ENCODE measurements around the gene SULT1C2.
"Not testable (repeated sequence)": the region's sequence is repeated elsewhere in the genome, so short reads cannot be mapped to it uniquely, and the experiment has no call there.

The SULT1C2 gene

GRCh38 chr2:108278631-108279030, 10.1 kb upstream of the SULT1C2 start:
- H3K36me3 ChIP-seq (ENCODE audit: insufficient read depth, low read length), result no peaks in the 10 kb centered on the region
- no peaks in the 10 kb centered on the region for H3K4me1 ChIP-seq (ENCODE audit: insufficient read depth, low read length, poor library complexity, severe bottlenecking)
- no peak overlapping the region for H2AFZ ChIP-seq (ENCODE audit: low read length)
- no peaks in the 10 kb centered on the region for H3K9me3 ChIP-seq (ENCODE audit: insufficient read depth, low read depth, low read length)
- no peaks in the 10 kb centered on the region for H3K27me3 ChIP-seq (ENCODE audit: insufficient read depth, low read length, poor library complexity, severe bottlenecking)
- H3K4me2 ChIP-seq (ENCODE audit: low read depth, low read length, poor library complexity, severe bottlenecking), result no peak overlapping the region
- no peaks in the 10 kb centered on the region for H3F3A ChIP-seq (ENCODE audit: low read depth)
- no peaks in the 10 kb centered on the region for H3K9me2 ChIP-seq (replicated peaks; ENCODE audit: low read depth, low read length)
- no peaks in the 10 kb centered on the region for H4K20me1 ChIP-seq (ENCODE audit: insufficient read depth, low read length, poor library complexity, severe bottlenecking)
- no peaks in the 10 kb centered on the region for H3K79me2 ChIP-seq (ENCODE audit: insufficient read depth, low read length)
- no peak overlapping the region for H3K4me3 ChIP-seq (ENCODE audit: low read length, poor library complexity, severe bottlenecking)
- no peak overlapping the region for H3K9ac ChIP-seq (ENCODE audit: low read depth, low read length, poor library complexity, severe bottlenecking)
- TF ChIP-seq CTCF (conservative IDR thresholded peaks at IDR 0.05; ENCODE audit: low read length), result no peak
- no peak for TF ChIP-seq EZH2phosphoT487 (IDR thresholded peaks at IDR 0.05; ENCODE audit: borderline replicate concordance)

GRCh38 chr2:108279468-108279867, 9.2 kb upstream of the SULT1C2 start:
- no peaks in the 10 kb centered on the region for H4K20me1 ChIP-seq (ENCODE audit: insufficient read depth, low read length, poor library complexity, severe bottlenecking)
- no peaks in the 10 kb centered on the region for H3K4me1 ChIP-seq (ENCODE audit: insufficient read depth, low read length, poor library complexity, severe bottlenecking)
- no peak overlapping the region for H3K4me2 ChIP-seq (ENCODE audit: low read depth, low read length, poor library complexity, severe bottlenecking)
- H3K9me2 ChIP-seq (replicated peaks; ENCODE audit: low read depth, low read length), result no peaks in the 10 kb centered on the region
- H3F3A ChIP-seq (ENCODE audit: low read depth), result no peaks in the 10 kb centered on the region
- H3K36me3 ChIP-seq (ENCODE audit: insufficient read depth, low read length), result no peaks in the 10 kb centered on the region
- TF ChIP-seq CTCF (conservative IDR thresholded peaks at IDR 0.05; ENCODE audit: low read length) (no peak), EZH2phosphoT487 (IDR thresholded peaks at IDR 0.05; ENCODE audit: borderline replicate concordance) (no peak)
- no peak overlapping the region for H3K4me3 ChIP-seq (ENCODE audit: low read length, poor library complexity, severe bottlenecking)
- no peaks in the 10 kb centered on the region for H3K9me3 ChIP-seq (ENCODE audit: insufficient read depth, low read depth, low read length)
- H2AFZ ChIP-seq (ENCODE audit: low read length), result no peak overlapping the region
- no peaks in the 10 kb centered on the region for H3K27me3 ChIP-seq (ENCODE audit: insufficient read depth, low read length, poor library complexity, severe bottlenecking)
- no peaks in the 10 kb centered on the region for H3K79me2 ChIP-seq (ENCODE audit: insufficient read depth, low read length)
- H3K9ac ChIP-seq (ENCODE audit: low read depth, low read length, poor library complexity, severe bottlenecking), result no peak overlapping the region

- Histone ChIP-seq H3F3A (ENCODE audit: low read depth) (no peaks in the 10 kb centered on the region), H3K79me2 (ENCODE audit: insufficient read depth, low read length) (no peaks in the 10 kb centered on the region), H3K36me3 (ENCODE audit: insufficient read depth, low read length) (no peaks in the 10 kb centered on the region), H3K4me1 (ENCODE audit: insufficient read depth, low read length, poor library complexity, severe bottlenecking) (no peaks in the 10 kb centered on the region), H4K20me1 (ENCODE audit: insufficient read depth, low read length, poor library complexity, severe bottlenecking) (no peaks in the 10 kb centered on the region), H3K9me2 (replicated peaks; ENCODE audit: low read depth, low read length) (no peaks in the 10 kb centered on the region), H3K4me3 (ENCODE audit: low read length, poor library complexity, severe bottlenecking) (no peak overlapping the region), H3K4me2 (ENCODE audit: low read depth, low read length, poor library complexity, severe bottlenecking) (no peak overlapping the region), H3K27me3 (ENCODE audit: insufficient read depth, low read length, poor library complexity, severe bottlenecking) (no peaks in the 10 kb centered on the region), H3K9ac (ENCODE audit: low read depth, low read length, poor library complexity, severe bottlenecking) (no peak overlapping the region), H2AFZ (ENCODE audit: low read length) (no peak overlapping the region), H3K9me3 (ENCODE audit: insufficient read depth, low read depth, low read length) (no peaks in the 10 kb centered on the region)
- TF ChIP-seq EZH2phosphoT487 (IDR thresholded peaks at IDR 0.05; ENCODE audit: borderline replicate concordance), result no peak
These were observed 8.2 kb upstream of the SULT1C2 start for GRCh38 chr2:108280466-108280865.

- not testable (repeated sequence) for H2AFZ ChIP-seq (ENCODE audit: low read length); H3K9ac ChIP-seq (ENCODE audit: low read depth, low read length, poor library complexity, severe bottlenecking); H3K9me2 ChIP-seq (replicated peaks; ENCODE audit: low read depth, low read length); H3K9me3 ChIP-seq (ENCODE audit: insufficient read depth, low read depth, low read length); H4K20me1 ChIP-seq (ENCODE audit: insufficient read depth, low read length, poor library complexity, severe bottlenecking); H3F3A ChIP-seq (ENCODE audit: low read depth); H3K4me2 ChIP-seq (ENCODE audit: low read depth, low read length, poor library complexity, severe bottlenecking); H3K4me3 ChIP-seq (ENCODE audit: low read length, poor library complexity, severe bottlenecking); H3K27me3 ChIP-seq (ENCODE audit: insufficient read depth, low read length, poor library complexity, severe bottlenecking); H3K4me1 ChIP-seq (ENCODE audit: insufficient read depth, low read length, poor library complexity, severe bottlenecking); H3K36me3 ChIP-seq (ENCODE audit: insufficient read depth, low read length); H3K79me2 ChIP-seq (ENCODE audit: insufficient read depth, low read length)
These were observed 4.1 kb upstream of the SULT1C2 start for GRCh38 chr2:108284566-108284965.

All from Loucy (cell line).